Measurements from ENCODE around the gene ARHGEF16.

Gene ARHGEF16

GRCh38 chr1:3453891-3454810 lies at the start of gene ARHGEF16:
ARHGEF16 (plus strand) TSS chr1:3454665; CDS start chr1:3463085, 8,420 bp downstream.
- DNase-seq (ENCODE audit: low spot score), result no peak

GRCh38 chr1:3404801-3405200 lies 49.7 kb upstream of the ARHGEF16 start:
- no peak for DNase-seq (ENCODE audit: low spot score)

- DNase-seq (ENCODE audit: low spot score), result no peak
Observed at GRCh38 chr1:3405491-3405890, 49.0 kb upstream of the ARHGEF16 start.

- no peak for DNase-seq (ENCODE audit: low spot score)
Observed at GRCh38 chr1:3405974-3406867, 48.2 kb upstream of the ARHGEF16 start.

- no peak for DNase-seq (ENCODE audit: low spot score)
Observed at GRCh38 chr1:3407021-3407420, 47.4 kb upstream of the ARHGEF16 start.

GRCh38 chr1:3408751-3409266 lies 45.7 kb upstream of the ARHGEF16 start:
- DNase-seq (ENCODE audit: low spot score), result no peak

GRCh38 chr1:3409366-3410141 lies 44.9 kb upstream of the ARHGEF16 start:
- DNase-seq (ENCODE audit: low spot score), result no peak

GRCh38 chr1:3410142-3410925 lies 44.1 kb upstream of the ARHGEF16 start:
- peak; percentile 84 for DNase-seq (ENCODE audit: low spot score)

GRCh38 chr1:3411806-3412205 lies 42.7 kb upstream of the ARHGEF16 start:
- no peak for DNase-seq (ENCODE audit: low spot score)

GRCh38 chr1:3412376-3412775 lies 42.1 kb upstream of the ARHGEF16 start:
- no peak for DNase-seq (ENCODE audit: low spot score)

- no peak for DNase-seq (ENCODE audit: low spot score)
Observed at GRCh38 chr1:3413975-3414710, 40.3 kb upstream of the ARHGEF16 start.

- no peak for DNase-seq (ENCODE audit: low spot score)
Observed at GRCh38 chr1:3415260-3416090, 39.0 kb upstream of the ARHGEF16 start.

GRCh38 chr1:3417082-3417739 lies 37.3 kb upstream of the ARHGEF16 start:
- no peak for DNase-seq (ENCODE audit: low spot score)

GRCh38 chr1:3417934-3418333 lies 36.5 kb upstream of the ARHGEF16 start:
- no peak for DNase-seq (ENCODE audit: low spot score)

GRCh38 chr1:3418600-3418999 lies 35.9 kb upstream of the ARHGEF16 start:
- no peak for DNase-seq (ENCODE audit: low spot score)

- DNase-seq (ENCODE audit: low spot score), result no peak
Observed at GRCh38 chr1:3419415-3420204, 34.9 kb upstream of the ARHGEF16 start.

- DNase-seq (ENCODE audit: low spot score), result no peak
Observed at GRCh38 chr1:3420218-3420951, 34.1 kb upstream of the ARHGEF16 start.
